ENCODE measurements around the gene RCOR1. TPM values are rescaled to one million over a fixed set of nuclear protein-coding genes. Genes with fewer than 3 reads are reported as not detected.

The RCOR1 gene
- polyA plus RNA-seq, 1 donor (not counting 4 experiments of a cell fraction or from before 2014, with no cell fraction given): 27.0 TPM

DNA sequence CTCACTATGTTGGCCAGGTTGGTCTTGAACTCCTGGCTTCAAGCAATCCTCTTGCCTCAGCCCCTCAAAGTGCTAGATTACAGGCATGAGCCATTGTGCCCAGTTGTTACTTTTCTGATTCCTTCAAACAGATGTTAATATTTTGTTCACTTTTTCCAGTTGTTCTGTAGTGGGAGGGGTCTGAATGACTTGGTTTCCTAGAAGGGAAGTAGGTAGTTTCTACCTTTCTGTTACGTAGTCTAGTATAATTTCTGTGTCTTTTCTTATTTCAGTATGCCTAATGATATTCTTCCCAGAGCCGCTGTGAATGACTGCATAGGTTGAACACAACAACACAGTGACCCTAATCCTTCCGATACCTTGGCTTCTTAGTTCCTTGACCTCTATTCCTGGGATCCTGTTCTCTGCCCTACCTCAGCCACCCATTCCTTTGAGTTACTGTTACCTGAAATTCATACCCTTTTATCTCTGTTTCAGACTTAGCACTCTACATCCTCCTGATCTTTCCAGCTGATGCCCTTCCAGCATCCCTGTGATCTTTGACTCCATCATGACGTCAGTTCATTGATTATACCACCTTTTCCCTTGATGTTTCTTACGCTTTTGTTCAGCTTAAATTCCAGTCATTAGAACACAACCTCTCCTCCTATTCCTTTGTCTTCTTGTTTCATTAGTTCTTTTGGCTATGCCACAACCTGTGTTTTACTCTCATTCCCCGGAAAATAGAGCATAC, 33.3 kb downstream of the RCOR1 start:
- Histone ChIP-seq H3K4me2 (ENCODE audit: control insufficient read depth, extremely low read depth, insufficient read depth, low read depth, low read length) (no peak overlapping the region), H3K27me3 (ENCODE audit: control insufficient read depth, extremely low read depth, insufficient read depth, low read length) (no peaks in the 10 kb centered on the region), H3K9me1 (ENCODE audit: control insufficient read depth, extremely low read depth, insufficient read depth, low read length) (no peaks in the 10 kb centered on the region), H3K79me2 (ENCODE audit: control insufficient read depth, insufficient read depth, low read length) (peaks cover 89% of the 10 kb centered on the region), H3K4me1 (ENCODE audit: control insufficient read depth, extremely low read depth, insufficient read depth, low read length) (no peaks in the 10 kb centered on the region), H3K27ac (ENCODE audit: control insufficient read depth, insufficient read depth, low read length) (no peak overlapping the region), H3K9me3 (ENCODE audit: control insufficient read depth, low read depth, low read length) (no peaks in the 10 kb centered on the region), H3K36me3 (ENCODE audit: control insufficient read depth in 2 of 2, extremely low read depth in 1 of 2, insufficient read depth in 2 of 2, low read length in 2 of 2) (peaks cover 0 to 6% of the 10 kb centered on the region in 2 experiments), H3K4me3 (ENCODE audit: control insufficient read depth in 2 of 3, extremely low read depth in 1 of 3, insufficient read depth in 2 of 3, low read depth in 1 of 3, low read length in 3 of 3) (no peak overlapping the region), H2AFZ (ENCODE audit: control insufficient read depth, low read length) (no peak overlapping the region), H3K9ac (ENCODE audit: control insufficient read depth, extremely low read depth, insufficient read depth, low read length) (no peak overlapping the region), H4K20me1 (ENCODE audit: control insufficient read depth, extremely low read depth, insufficient read depth, low read length) (peaks cover 24% of the 10 kb centered on the region)
- no peak for FAIRE-seq
- dilution Hi-C loops (cut with MboI; ENCODE audit: extremely low pct_ligation_motif_present, low sequenced_read_pairs): no loop called here
- DNase-seq (ENCODE audit: low read depth, low spot score): no peak
- no peak for TF ChIP-seq EZH2 (IDR thresholded peaks at IDR 0.05; ENCODE audit: low read length)
- TF ChIP-seq, protein P1, sequence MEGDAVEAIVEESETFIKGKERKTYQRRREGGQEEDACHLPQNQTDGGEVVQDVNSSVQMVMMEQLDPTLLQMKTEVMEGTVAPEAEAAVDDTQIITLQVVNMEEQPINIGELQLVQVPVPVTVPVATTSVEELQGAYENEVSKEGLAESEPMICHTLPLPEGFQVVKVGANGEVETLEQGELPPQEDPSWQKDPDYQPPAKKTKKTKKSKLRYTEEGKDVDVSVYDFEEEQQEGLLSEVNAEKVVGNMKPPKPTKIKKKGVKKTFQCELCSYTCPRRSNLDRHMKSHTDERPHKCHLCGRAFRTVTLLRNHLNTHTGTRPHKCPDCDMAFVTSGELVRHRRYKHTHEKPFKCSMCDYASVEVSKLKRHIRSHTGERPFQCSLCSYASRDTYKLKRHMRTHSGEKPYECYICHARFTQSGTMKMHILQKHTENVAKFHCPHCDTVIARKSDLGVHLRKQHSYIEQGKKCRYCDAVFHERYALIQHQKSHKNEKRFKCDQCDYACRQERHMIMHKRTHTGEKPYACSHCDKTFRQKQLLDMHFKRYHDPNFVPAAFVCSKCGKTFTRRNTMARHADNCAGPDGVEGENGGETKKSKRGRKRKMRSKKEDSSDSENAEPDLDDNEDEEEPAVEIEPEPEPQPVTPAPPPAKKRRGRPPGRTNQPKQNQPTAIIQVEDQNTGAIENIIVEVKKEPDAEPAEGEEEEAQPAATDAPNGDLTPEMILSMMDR (optimal IDR thresholded peaks at IDR 0.05 in 1 of 3, IDR thresholded peaks at IDR 0.05 in 1 of 3, conservative IDR thresholded peaks at IDR 0.05 in 1 of 3; ENCODE audit: extremely low read depth in 1 of 3, insufficient read depth in 2 of 3, low read length in 3 of 3): no peak

- Histone ChIP-seq H3K9me3 (ENCODE audit: control insufficient read depth, low read depth, low read length) (no peaks in the 10 kb centered on the region), H3K9me1 (ENCODE audit: control insufficient read depth, extremely low read depth, insufficient read depth, low read length) (peaks cover 2% of the 10 kb centered on the region), H4K20me1 (ENCODE audit: control insufficient read depth, extremely low read depth, insufficient read depth, low read length) (peaks cover 24% of the 10 kb centered on the region), H3K79me2 (ENCODE audit: control insufficient read depth, insufficient read depth, low read length) (peaks cover 86% of the 10 kb centered on the region), H3K4me2 (ENCODE audit: control insufficient read depth, extremely low read depth, insufficient read depth, low read depth, low read length) (no peak overlapping the region), H3K9ac (ENCODE audit: control insufficient read depth, extremely low read depth, insufficient read depth, low read length) (no peak overlapping the region), H3K27ac (ENCODE audit: control insufficient read depth, insufficient read depth, low read length) (no peak overlapping the region), H2AFZ (ENCODE audit: control insufficient read depth, low read length) (no peak overlapping the region), H3K4me3 (ENCODE audit: control insufficient read depth in 2 of 3, extremely low read depth in 1 of 3, insufficient read depth in 2 of 3, low read depth in 1 of 3, low read length in 3 of 3) (no peak overlapping the region), H3K4me1 (ENCODE audit: control insufficient read depth, extremely low read depth, insufficient read depth, low read length) (no peaks in the 10 kb centered on the region), H3K27me3 (ENCODE audit: control insufficient read depth, extremely low read depth, insufficient read depth, low read length) (no peaks in the 10 kb centered on the region), H3K36me3 (ENCODE audit: control insufficient read depth in 2 of 2, extremely low read depth in 1 of 2, insufficient read depth in 2 of 2, low read length in 2 of 2) (peaks cover 0 to 6% of the 10 kb centered on the region in 2 experiments)
- no peak for FAIRE-seq
- dilution Hi-C loops (cut with MboI; ENCODE audit: extremely low pct_ligation_motif_present, low sequenced_read_pairs): no loop called here
- TF ChIP-seq EZH2 (IDR thresholded peaks at IDR 0.05; ENCODE audit: low read length): no peak
- TF ChIP-seq, protein P1 (optimal IDR thresholded peaks at IDR 0.05 in 1 of 3, IDR thresholded peaks at IDR 0.05 in 1 of 3, conservative IDR thresholded peaks at IDR 0.05 in 1 of 3; ENCODE audit: extremely low read depth in 1 of 3, insufficient read depth in 2 of 3, low read length in 3 of 3): no peak
- no peak for DNase-seq (ENCODE audit: low read depth, low spot score)
Measured at GRCh38 chr14:102626530-102626929, 34.1 kb downstream of the RCOR1 start.

Measured in keratinocyte (primary cell).